GM20000 (cell line): Measurements from ENCODE around the gene PNPLA3.
A peak's percentile ranks its signal among the peaks of the same experiment; 100 is the strongest.

Experiments used
- DNase-seq: peaks from one replicate; pipeline ENCODE4 v3.0.0; 2012; ENCODE audit warnings: low spot score
- TF ChIP-seq, protein P1 (sequence below): IDR thresholded peaks from 2 replicates; pipeline ENCODE4 v1.5.1; 2012; ENCODE audit warnings: mild to moderate bottlenecking, control low read depth; ENCODE audit errors: extremely low read depth, missing control alignments

PNPLA3 gene, protein sequence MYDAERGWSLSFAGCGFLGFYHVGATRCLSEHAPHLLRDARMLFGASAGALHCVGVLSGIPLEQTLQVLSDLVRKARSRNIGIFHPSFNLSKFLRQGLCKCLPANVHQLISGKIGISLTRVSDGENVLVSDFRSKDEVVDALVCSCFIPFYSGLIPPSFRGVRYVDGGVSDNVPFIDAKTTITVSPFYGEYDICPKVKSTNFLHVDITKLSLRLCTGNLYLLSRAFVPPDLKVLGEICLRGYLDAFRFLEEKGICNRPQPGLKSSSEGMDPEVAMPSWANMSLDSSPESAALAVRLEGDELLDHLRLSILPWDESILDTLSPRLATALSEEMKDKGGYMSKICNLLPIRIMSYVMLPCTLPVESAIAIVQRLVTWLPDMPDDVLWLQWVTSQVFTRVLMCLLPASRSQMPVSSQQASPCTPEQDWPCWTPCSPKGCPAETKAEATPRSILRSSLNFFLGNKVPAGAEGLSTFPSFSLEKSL

DNA sequence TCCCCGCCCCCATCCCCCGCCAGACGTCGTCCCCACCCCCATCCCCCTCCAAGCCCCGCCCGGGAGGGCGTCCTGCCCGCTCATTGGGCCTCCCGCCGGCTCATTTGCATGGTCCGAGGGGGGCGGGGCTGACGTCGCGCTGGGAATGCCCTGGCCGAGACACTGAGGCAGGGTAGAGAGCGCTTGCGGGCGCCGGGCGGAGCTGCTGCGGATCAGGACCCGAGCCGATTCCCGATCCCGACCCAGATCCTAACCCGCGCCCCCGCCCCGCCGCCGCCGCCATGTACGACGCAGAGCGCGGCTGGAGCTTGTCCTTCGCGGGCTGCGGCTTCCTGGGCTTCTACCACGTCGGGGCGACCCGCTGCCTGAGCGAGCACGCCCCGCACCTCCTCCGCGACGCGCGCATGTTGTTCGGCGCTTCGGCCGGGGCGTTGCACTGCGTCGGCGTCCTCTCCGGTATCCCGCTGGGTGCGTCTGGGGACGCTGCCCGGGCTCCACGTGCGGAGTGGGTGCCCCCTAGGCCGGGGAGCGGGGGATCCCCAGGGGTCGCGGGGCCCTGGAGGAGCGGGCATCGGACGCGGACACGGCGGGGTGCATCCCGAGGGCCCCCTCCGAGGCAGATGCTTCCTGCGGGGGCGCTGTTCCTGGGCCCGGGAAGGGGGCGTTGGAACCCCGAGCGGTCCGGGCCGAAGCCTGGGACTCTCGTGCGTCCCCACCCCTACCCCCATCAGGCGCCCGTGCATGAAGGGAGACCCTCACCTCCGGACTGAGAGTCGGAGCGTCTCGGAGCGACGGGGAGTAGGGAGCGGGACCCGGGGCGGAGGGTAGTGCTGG lies at the start of gene PNPLA3:
Gene PNPLA3 (plus strand): TSS at position 175 of the 834 bp plus-strand sequence. CDS start 107 bp downstream, at position 282.
- TF ChIP-seq, protein P1, sequence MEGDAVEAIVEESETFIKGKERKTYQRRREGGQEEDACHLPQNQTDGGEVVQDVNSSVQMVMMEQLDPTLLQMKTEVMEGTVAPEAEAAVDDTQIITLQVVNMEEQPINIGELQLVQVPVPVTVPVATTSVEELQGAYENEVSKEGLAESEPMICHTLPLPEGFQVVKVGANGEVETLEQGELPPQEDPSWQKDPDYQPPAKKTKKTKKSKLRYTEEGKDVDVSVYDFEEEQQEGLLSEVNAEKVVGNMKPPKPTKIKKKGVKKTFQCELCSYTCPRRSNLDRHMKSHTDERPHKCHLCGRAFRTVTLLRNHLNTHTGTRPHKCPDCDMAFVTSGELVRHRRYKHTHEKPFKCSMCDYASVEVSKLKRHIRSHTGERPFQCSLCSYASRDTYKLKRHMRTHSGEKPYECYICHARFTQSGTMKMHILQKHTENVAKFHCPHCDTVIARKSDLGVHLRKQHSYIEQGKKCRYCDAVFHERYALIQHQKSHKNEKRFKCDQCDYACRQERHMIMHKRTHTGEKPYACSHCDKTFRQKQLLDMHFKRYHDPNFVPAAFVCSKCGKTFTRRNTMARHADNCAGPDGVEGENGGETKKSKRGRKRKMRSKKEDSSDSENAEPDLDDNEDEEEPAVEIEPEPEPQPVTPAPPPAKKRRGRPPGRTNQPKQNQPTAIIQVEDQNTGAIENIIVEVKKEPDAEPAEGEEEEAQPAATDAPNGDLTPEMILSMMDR: no peak
- peak; percentile 88 for DNase-seq

DNA sequence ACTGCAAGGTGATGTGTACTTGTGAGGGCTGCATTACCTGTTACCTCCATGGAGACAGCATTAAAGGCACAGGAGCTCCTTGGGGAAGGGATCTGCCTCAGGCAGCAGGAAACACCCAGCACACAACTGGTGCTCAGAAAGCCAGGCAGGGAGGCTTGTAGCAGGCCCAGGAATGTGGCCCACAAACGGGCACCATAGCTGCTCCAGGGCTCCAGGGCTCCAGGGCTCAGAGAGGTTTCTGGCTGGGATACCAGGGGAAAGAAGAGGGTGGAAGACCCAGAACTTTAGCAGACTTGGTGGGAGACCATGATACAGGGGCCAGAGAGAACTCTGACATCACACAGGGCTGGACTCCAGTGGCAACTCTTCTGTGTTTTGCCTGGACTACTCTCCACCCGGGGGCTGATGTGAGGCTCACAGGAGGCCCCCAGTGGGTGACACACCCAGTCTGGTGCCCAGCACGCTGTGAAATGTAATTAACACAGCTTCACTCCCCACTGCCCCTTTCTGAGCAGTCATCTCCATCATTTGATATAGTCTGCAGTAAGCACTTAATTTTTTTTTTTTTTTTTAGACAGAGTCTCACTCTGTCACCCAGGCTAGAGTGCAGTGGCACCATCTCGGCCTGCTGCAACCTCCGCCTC lies 46.6 kb upstream of the PNPLA3 start:
- DNase-seq: no peak
- TF ChIP-seq, protein P1: no peak

DNA sequence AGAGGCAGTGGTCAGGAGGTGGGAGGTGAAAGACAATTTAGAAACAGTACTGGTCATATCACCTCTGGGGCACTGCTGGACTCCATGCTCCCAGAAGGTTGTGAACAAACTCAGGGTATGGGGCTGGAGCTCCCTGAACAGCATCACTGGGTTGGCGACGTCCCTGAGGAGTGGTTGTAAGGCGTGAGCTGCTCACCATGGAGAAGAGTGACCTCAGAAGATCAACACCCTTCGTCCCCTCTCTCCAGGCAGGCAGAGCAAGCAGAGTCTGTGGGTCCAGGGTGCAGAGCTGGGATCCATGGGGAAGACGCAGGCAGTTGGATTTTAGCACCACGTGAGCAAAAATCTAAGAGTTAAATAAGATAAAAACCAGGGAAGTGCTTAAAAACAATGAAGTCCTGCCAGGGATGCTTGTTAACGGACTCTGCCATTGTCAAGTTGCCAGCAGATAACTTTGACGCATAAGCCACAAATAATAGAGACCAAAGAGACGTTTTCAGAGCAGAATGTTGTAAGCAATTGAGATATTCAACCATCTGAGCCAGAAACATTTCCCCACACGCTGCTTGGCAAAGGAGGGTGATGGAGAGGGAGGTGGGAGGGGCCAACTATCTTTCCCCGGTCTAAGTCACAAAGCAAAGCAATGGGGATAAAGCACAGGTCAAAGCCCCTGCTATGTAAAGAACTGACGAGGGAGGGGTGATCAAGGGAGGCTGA lies 45.4 kb upstream of the PNPLA3 start:
- TF ChIP-seq, protein P1: no peak
- DNase-seq: no peak

DNA sequence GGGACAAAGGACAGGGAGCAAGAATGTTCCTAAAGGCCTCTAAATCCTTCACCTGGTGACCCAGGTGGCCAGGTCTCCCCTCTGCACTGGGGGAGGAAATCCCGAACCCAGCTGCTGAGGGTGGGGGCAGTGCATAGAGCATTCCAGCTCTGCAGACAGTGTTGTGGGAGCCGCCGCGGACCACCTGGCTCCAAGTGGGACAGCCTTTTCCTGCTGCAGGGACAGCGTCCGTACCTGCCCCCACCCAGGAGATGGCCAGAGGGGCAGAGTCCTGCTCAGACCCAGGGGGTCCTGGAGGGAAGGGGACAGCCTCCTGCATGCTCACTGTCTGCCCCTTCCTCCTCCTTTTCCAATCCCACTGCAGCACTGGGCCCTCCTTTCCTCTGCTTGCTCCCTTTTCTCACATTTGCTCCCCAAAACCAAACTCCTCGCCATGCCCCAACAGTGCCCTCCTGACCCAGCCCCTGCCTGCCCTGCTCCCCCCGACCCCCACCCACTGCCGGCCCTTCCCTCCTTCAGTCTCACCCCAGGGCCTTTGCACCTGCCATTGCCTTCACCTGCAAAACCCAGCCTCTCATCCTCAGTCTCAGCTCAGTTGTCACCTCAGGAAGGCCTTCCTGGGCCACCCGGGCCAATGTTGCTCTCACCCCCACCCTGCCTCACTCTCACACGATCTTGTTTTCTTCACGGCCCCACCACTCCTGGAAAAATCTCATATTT lies 44.6 kb upstream of the PNPLA3 start:
- TF ChIP-seq, protein P1: no peak
- no peak for DNase-seq

DNA sequence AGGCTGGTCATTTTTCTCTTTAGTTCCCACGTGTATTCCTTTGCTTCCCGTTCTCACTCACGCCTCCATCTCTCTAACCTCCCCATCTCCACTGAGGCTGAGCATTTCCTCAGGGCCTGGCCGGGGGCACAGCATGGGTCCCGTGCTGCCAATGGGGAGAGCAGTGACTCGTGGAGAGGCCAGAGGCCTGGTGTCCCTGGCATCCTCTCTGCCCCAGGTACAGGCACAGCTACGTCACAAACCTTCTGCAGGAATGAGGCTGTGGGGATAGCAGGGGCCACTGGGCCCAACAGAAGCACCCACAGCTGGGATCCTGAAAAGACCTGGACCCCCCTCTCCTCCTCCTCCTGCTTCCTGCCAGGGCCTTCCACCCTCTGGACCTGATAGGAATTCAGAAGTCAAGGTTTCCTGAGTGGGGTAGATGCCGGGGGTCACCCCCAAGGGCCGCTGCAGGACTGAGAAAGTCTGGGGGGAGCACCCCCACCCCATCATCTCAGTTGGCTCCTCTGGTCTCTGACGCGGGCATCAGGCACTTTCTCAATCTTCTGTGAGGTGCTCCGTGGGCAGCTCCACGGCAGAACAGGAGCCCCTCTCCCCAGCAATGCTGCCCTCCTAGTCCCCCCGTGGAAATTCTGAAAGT lies 43.6 kb upstream of the PNPLA3 start:
- DNase-seq: no peak
- TF ChIP-seq, protein P1: no peak

DNA sequence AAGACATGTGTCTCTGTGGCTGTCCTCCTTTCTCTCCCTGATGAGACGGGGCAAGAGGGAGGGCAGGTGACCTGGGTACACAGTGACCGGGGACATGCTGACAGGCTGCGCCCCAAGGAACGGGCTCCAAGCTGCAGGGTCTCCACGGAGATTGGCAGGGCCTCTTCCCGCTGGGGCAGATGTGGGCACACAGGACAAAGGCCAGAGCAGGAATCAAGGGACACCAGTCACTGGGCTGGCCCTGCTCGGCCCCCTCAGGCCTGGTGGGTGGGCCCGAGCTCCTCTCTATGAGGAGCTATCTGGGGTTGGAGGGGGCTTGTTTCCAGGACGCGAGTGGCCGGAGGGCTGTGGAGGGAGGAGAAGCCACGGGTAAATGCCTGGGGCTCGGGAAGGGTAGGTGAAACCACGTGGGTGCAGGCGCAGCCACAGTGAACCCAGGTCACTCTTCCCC lies 43.0 kb upstream of the PNPLA3 start:
- DNase-seq: no peak
- TF ChIP-seq, protein P1: no peak
